HFF-Myc (cell line): Measurements from ENCODE around the gene BPIFA1.

ENCODE experiments used
- DNase-seq: peaks from one replicate; pipeline ENCODE4 v3.0.0-alpha.2; 2011; ENCODE audit warnings: low read depth; ENCODE audit errors: extremely low read depth
- H3K4me3 ChIP-seq: replicated peaks from 2 replicates; pipeline ENCODE4 v1.5.1; 2011; ENCODE audit warnings: low read depth, mild to moderate bottlenecking, control low read depth, low read length
- CTCF ChIP-seq: IDR thresholded peaks from 2 replicates; pipeline ENCODE4 v1.5.1; 2012; ENCODE audit warnings: mild to moderate bottlenecking, low read depth, low read length, control low read depth; ENCODE audit errors: missing control alignments

The BPIFA1 gene

DNA sequence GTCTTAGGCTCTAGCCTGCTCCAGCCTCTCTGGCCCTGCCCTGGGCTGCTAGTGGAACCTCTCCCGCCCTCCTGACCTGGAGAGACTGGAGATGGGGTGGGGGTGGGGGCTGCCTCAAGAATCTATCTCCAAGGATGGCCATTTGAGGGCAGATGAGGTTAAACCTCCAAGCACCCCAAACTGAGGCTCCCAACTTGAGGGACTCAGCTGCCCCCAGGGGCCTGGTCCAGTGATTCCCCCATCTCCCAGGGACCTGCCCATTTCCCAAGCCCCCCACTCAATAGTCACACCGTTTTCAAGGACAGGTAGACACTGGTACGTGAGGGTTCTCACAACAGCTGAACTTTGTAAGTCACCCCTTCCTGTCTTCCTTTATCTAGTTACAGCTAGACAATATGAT lies 40.1 kb downstream of the BPIFA1 start:
- no peak overlapping the region for H3K4me3 ChIP-seq
- no peak for TF ChIP-seq CTCF
- no peak for DNase-seq

DNA sequence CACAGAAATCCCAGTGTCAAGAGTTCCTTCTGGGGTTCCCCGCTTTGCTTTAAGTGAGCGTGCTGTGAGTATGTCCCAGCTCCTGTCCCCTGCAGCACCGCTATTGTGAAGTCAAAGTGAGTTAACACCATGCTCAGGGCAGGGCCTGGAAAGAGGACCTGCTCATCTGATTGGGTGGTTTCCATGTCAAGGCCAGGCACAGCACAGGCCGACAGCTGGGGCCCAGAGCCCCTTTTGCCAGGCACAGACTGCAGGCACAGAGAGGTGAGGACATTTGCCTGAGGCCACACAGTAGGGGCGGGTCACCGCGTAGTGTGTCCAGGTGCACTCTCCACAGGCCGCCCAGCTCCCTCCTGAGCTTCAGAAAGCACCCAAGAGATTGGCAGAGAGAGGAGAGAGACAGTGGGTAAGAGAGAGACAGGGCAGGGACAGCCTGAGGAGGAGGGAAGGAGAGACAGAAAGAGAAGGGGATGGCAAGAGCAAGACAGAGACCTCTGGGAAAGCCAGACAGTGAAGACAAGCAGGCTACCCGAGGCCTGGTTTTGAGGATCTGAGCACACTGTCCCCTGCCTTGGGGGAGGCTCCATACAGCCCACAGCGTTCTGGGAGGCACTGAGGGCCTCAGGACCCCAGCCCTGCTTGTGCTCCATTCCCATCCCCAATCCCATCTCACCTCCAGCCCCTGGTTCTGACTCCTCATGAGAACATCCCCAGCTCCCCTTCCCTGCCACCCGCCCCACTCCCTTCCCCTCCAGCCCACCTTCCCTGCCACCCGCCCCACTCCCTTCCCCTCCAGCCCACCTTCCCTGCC lies 40.7 kb downstream of the BPIFA1 start:
- DNase-seq = no peak
- H3K4me3 ChIP-seq = no peak overlapping the region
- TF ChIP-seq CTCF = no peak

- no peak overlapping the region for H3K4me3 ChIP-seq
- no peak for DNase-seq
- no peak for TF ChIP-seq CTCF
Measured at GRCh38 chr20:33277471-33278441, 42.0 kb downstream of the BPIFA1 start.

DNA sequence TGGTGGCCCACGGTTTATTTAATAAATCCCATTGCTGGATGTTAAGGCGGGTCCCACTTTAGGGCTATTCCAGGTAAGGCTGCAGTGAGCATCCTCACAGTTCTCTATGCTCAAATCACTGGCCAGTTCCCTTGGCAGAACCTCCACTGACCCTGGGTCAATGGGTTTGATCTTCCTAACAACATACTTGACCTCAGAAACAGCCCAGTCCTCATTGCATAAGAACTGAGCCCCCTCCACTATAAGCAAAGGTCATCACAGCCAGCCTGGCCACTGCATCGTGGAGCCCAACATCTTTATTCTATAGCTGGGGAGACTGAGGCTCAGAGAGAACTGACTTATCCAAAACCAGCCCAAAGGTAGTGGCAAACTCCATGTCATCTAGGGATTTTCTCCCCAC lies 42.9 kb downstream of the BPIFA1 start:
- no peak for DNase-seq
- no peak overlapping the region for H3K4me3 ChIP-seq
- no peak for TF ChIP-seq CTCF

DNA sequence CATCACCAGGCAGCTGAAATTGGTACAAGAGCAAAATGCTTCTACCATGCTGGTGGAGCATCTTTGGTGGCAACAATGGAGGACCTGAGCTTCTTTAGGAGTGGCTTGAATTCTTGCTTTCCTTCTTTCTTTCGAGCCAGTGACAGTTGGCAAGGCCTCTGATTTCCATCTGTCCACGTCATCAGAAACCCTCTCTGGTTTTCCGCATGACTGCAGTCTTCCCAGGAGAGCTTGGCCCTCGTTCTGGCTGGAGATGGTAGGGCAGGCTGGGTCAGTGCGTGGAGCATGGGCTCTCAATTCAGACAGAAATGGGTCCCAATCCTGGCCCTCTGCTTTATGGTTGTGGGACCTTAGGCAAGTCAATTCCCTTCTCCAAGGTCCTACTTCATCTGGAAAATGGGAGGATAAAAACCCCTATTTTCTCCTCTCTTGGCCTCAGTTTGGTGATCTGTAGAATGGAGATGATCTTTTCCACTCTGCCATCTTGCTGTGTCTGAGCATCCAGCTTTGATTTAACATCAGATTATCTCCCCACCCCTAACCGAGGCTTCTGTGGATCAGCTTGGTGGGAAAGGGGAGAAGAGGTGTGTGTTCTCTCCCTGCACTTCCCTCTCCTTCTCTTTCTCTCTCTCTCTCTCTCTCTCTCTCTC lies 43.6 kb downstream of the BPIFA1 start:
- no peak for DNase-seq
- TF ChIP-seq CTCF = no peak
- H3K4me3 ChIP-seq = no peak overlapping the region

GRCh38 chr20:33280000-33280680 lies 44.3 kb downstream of the BPIFA1 start:
- no peak for TF ChIP-seq CTCF
- no peak for DNase-seq
- H3K4me3 ChIP-seq = no peak overlapping the region
